ENCODE measurements around the gene SP140. TPM values are rescaled to one million over a fixed set of nuclear protein-coding genes. Genes with fewer than 3 reads are reported as not detected.

The SP140 gene
- total and polyA plus RNA-seq, 9 of the 15 experiments (the other 6 are each of a cell fraction or from before 2014, with no cell fraction given) = 0.04 to 1.1 (median 0.57) TPM; not detected in 1

DNA sequence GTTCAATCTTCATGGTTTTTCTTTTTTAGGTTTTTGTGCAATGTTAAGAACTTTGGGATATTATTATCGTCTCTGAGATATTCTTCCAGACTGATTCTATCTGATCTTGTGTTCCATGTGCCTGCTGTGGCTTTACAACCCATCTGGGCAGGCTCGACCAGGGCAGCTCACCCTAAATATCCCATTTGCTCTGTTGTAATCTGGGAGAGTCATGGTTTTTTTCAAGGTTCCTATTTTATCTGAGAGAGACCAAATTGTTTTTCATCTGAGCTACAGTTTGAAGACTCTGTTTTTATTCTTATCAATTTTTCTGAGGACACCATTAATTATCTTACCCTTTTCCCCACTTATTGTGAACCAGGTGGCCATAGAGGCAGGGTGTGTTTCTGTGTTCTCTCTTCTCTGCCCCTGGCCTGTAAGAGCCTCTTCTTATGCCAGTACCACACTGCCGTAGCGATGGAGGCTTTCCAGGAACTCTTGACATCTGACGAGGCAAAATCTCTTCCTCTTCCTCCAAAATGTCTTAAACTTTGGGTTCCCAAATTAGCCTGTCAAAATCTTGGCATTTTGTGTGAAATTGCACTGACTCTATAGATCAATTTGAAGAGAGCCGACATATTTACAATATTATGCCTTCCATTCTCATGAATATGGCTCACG is 104.5 kb downstream of the SP140 start:
- FAIRE-seq = no peak
- peak overlapping the region; percentile 43; the same call in 1 of the 2 replicates for H2AFZ ChIP-seq (ENCODE audit: low read depth, low read length)
- no TSS peak for BruUV-seq (replicated peaks)
- H3K27me3 ChIP-seq (ENCODE audit: control insufficient read depth in 2 of 2, insufficient read depth in 2 of 2, low read length in 2 of 2) = no peaks in the 10 kb centered on the region
- in situ Hi-C loops (cut with MboI) (no loop called here), intact Hi-C loops (cut with micrococcal nuclease) (loop anchor here (5.0 to 10.0 kb wide), 2 partner anchors 87 to 285 kb away; partner anchors contain the start of gene SP100)
- H3K79me2 ChIP-seq (ENCODE audit: control insufficient read depth, insufficient read depth, low read length) = peaks cover 7% of the 10 kb centered on the region; the same call in 2 of the 3 replicates
- CTCF ChIA-PET (ENCODE audit: low intra/inter-chr PET ratio) = no interaction called here
- no peak overlapping the region for H3K27ac ChIP-seq (ENCODE audit: extremely low read depth, low read depth, low read length)
- no peak for TF ChIP-seq ATF1 (CRISPR knock-in tag; IDR thresholded peaks at IDR 0.05)
- TF ChIP-seq ATF1 (tag; IDR thresholded peaks at IDR 0.05) = no peak
- no peak for TF ChIP-seq XRCC3 (IDR thresholded peaks at IDR 0.05)
- no peak for TF ChIP-seq ZNF354B (CRISPR knock-in tag; IDR thresholded peaks at IDR 0.05)
- TF ChIP-seq ARNT (IDR thresholded peaks at IDR 0.05) = no peak
- no peak for TF ChIP-seq STAT5A (IDR thresholded peaks at IDR 0.05; ENCODE audit: borderline replicate concordance, low read length)
- no peaks in the 10 kb centered on the region for H3K9me1 ChIP-seq (ENCODE audit: control insufficient read depth, insufficient read depth, low read length)
- DNase-seq (ENCODE audit: extremely low read depth in 1 of 4, low spot score in 3 of 4) = no peak
- POLR2A ChIA-PET = no interaction called here
- H3K9me3 ChIP-seq (replicated peaks; ENCODE audit: control insufficient read depth, insufficient read depth, low read depth, low read length) = no peaks in the 10 kb centered on the region
- 24% methylated on average over 7 of the region's 7 CpGs for WGBS (ENCODE audit: insufficient coverage, low coverage, missing lambda C conversion rate)
- no peak overlapping the region for H3K4me3 ChIP-seq
- H3K4me1 ChIP-seq (replicated peaks in 1 of 2; ENCODE audit: control insufficient read depth in 2 of 2, insufficient read depth in 2 of 2, low read length in 2 of 2) = peaks cover 11 to 14% of the 10 kb centered on the region in 2 experiments; a peak in 4 of 5 replicates
- H3K9ac ChIP-seq (ENCODE audit: insufficient read depth in 1 of 2, low read depth in 2 of 2, low read length in 2 of 2) = no peak overlapping the region
- peak overlapping the region; percentile 44 for H3K4me2 ChIP-seq (ENCODE audit: insufficient read depth, low read length)
- no peaks in the 10 kb centered on the region for H3K36me3 ChIP-seq (ENCODE audit: control insufficient read depth, insufficient read depth, low read length)
- ATAC-seq = 0 out of 3 replicates have a peak, but pooled peaks have one; percentile 7
- H4K20me1 ChIP-seq (replicated peaks; ENCODE audit: control insufficient read depth, insufficient read depth, low read length) = no peaks in the 10 kb centered on the region

DNA sequence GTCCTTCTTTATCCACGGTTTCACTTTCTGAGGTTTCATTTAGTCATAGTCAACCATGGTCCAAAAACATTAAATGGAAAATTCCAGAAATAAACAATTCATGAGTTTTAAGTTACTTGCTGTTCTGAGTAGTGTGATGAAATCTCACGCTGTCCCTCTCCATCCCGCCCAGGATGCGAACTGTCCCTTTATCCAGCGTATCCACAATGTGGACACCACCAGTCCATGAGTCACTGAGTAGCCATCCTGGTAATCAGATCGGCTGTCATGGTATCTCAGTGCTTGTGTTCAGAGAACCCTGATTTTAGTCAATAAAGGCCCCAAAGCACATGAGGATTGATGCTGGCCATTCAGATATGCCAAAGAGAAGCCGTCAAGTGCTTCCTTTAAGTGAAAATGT is 105.2 kb downstream of the SP140 start:
- H3K9me3 ChIP-seq (replicated peaks; ENCODE audit: control insufficient read depth, insufficient read depth, low read depth, low read length) = no peaks in the 10 kb centered on the region
- no peaks in the 10 kb centered on the region for H4K20me1 ChIP-seq (replicated peaks; ENCODE audit: control insufficient read depth, insufficient read depth, low read length)
- WGBS (ENCODE audit: insufficient coverage, low coverage, missing lambda C conversion rate) = 2% methylated on average over 7 of the region's 7 CpGs
- H3K79me2 ChIP-seq (ENCODE audit: control insufficient read depth, insufficient read depth, low read length) = peaks cover 7% of the 10 kb centered on the region; the same call in 2 of the 3 replicates
- no peaks in the 10 kb centered on the region for H3K9me1 ChIP-seq (ENCODE audit: control insufficient read depth, insufficient read depth, low read length)
- H3K4me3 ChIP-seq = no peak overlapping the region
- H3K4me2 ChIP-seq (ENCODE audit: insufficient read depth, low read length) = peak overlapping the region; percentile 44
- no peaks in the 10 kb centered on the region for H3K36me3 ChIP-seq (ENCODE audit: control insufficient read depth, insufficient read depth, low read length)
- H3K27me3 ChIP-seq (ENCODE audit: control insufficient read depth in 2 of 2, insufficient read depth in 2 of 2, low read length in 2 of 2) = no peaks in the 10 kb centered on the region
- in situ Hi-C loops (cut with MboI) = no loop called here
- BruUV-seq (replicated peaks) = no TSS peak
- FAIRE-seq (peak; percentile 70), DNase-seq (ENCODE audit: extremely low read depth in 1 of 4, low spot score in 3 of 4) (peak in 2 of 4 experiments; percentile 28 to 65), ATAC-seq (peak; percentile 55)
- H3K4me1 ChIP-seq (replicated peaks in 1 of 2; ENCODE audit: control insufficient read depth in 2 of 2, insufficient read depth in 2 of 2, low read length in 2 of 2) = peaks cover 8 to 21% of the 10 kb centered on the region in 2 experiments; a peak in 4 of 5 replicates
- no peak overlapping the region for H3K9ac ChIP-seq (ENCODE audit: insufficient read depth in 1 of 2, low read depth in 2 of 2, low read length in 2 of 2)
- H2AFZ ChIP-seq (ENCODE audit: low read depth, low read length) = no peak overlapping the region
- CTCF ChIA-PET (ENCODE audit: low intra/inter-chr PET ratio) = no interaction called here
- intact Hi-C loops (cut with micrococcal nuclease) = loop anchor here (5.0 kb wide), 1 partner anchor 87 kb away; the partner anchor contains the start of gene SP100
- POLR2A ChIA-PET = no interaction called here
- no peak overlapping the region for H3K27ac ChIP-seq (ENCODE audit: extremely low read depth, low read depth, low read length)
- no peak for TF ChIP-seq HCFC1 (IDR thresholded peaks at IDR 0.05; ENCODE audit: low read depth, low read length)
- peak; percentile 90 for TF ChIP-seq KDM1A (IDR thresholded peaks at IDR 0.05)
- peak; percentile 59 for TF ChIP-seq CBFA2T3 (IDR thresholded peaks at IDR 0.05)
- TF ChIP-seq, protein P1, sequence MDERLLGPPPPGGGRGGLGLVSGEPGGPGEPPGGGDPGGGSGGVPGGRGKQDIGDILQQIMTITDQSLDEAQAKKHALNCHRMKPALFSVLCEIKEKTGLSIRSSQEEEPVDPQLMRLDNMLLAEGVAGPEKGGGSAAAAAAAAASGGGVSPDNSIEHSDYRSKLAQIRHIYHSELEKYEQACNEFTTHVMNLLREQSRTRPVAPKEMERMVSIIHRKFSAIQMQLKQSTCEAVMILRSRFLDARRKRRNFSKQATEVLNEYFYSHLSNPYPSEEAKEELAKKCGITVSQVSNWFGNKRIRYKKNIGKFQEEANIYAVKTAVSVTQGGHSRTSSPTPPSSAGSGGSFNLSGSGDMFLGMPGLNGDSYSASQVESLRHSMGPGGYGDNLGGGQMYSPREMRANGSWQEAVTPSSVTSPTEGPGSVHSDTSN (CRISPR knock-in tag; IDR thresholded peaks at IDR 0.05; ENCODE audit: low read depth) = no peak
- TF ChIP-seq, protein P1 (tag; conservative IDR thresholded peaks at IDR 0.05; ENCODE audit: low read depth) = peak; percentile 6; the same call in 1 of the 2 replicates
- TF ChIP-seq ARHGAP35 (IDR thresholded peaks at IDR 0.05; ENCODE audit: partially characterized antibody) = no peak
- peak; percentile 74 for TF ChIP-seq MEIS2 (IDR thresholded peaks at IDR 0.05; ENCODE audit: partially characterized antibody)
- TF ChIP-seq HDAC1 (IDR thresholded peaks at IDR 0.05) = peak in 1 of 2 experiments; percentile 43; a peak in 1 of 4 replicates
- TF ChIP-seq ARID1B (IDR thresholded peaks at IDR 0.05) = peak; percentile 64
- TF ChIP-seq EP300 (IDR thresholded peaks at IDR 0.05; ENCODE audit: low read length) = peak; percentile 29; the same call in 1 of the 2 replicates
